ENCODE measurements around the gene TMEM156. TPM values are rescaled to one million over a fixed set of nuclear protein-coding genes. Genes with fewer than 3 reads are reported as not detected.

The TMEM156 gene
- total and polyA plus RNA-seq, 10 of the 15 experiments (the other 5 are each of a cell fraction or from before 2014, with no cell fraction given), result 20.8 to 48.3 (median 32.7) TPM

DNA sequence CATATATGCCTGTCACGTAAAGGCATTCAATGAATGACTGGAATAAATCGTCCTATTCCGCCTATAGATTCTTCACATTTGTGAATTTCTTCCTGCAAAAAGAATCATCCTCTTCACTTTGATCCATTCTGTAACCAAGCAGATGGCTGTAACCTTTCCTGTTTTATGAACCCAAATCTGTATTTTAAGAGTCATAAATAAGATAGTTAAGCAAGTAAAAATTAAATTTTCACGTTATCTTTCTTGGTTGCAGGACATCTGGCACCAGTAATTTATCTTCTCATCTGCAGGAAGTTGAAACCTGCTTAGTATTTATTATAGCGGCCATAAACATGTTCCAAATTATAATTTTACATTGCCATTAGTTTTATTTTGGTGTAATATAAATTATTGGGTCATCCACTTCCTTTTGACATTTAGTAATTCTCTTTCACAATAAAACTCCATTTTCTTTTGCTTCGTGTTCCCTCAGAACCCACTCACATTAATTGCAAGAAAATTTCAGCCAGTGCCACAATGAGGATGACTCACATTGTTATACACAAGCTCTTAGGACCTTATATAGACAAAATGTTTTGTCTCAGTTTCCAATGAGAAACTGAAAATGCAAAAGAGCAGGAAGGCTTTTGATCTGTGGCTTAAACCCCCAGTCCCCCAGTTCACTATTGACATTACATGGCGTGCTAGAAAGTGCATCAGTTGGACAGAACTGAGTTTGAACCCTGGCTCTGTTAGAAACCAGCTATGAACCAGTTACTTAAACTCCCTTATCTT lies 51.1 kb downstream of the TMEM156 start (continued):
- no peak for TF ChIP-seq GABPA (IDR thresholded peaks at IDR 0.05; ENCODE audit: low read depth)
- no peak for TF ChIP-seq NFYB (IDR thresholded peaks at IDR 0.05; ENCODE audit: insufficient read depth, low read depth, low read length)
- no peak for TF ChIP-seq EGR1 (IDR thresholded peaks at IDR 0.05; ENCODE audit: borderline replicate concordance in 1 of 2, low read depth in 2 of 2, low read length in 2 of 2)
- TF ChIP-seq, protein P1, sequence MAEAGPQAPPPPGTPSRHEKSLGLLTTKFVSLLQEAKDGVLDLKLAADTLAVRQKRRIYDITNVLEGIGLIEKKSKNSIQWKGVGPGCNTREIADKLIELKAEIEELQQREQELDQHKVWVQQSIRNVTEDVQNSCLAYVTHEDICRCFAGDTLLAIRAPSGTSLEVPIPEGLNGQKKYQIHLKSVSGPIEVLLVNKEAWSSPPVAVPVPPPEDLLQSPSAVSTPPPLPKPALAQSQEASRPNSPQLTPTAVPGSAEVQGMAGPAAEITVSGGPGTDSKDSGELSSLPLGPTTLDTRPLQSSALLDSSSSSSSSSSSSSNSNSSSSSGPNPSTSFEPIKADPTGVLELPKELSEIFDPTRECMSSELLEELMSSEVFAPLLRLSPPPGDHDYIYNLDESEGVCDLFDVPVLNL (IDR thresholded peaks at IDR 0.05; ENCODE audit: low read depth, low read length), result no peak
- TF ChIP-seq SP1 (IDR thresholded peaks at IDR 0.05; ENCODE audit: low read depth, low read length), result no peak
- TF ChIP-seq ZNF217 (IDR thresholded peaks at IDR 0.05), result no peak
- TF ChIP-seq IKZF1 (conservative IDR thresholded peaks at IDR 0.05), result no peak
- no peak for TF ChIP-seq HCFC1 (IDR thresholded peaks at IDR 0.05; ENCODE audit: low read length)
- TF ChIP-seq RCOR1 (conservative IDR thresholded peaks at IDR 0.05; ENCODE audit: low read depth, low read length), result no peak
- TF ChIP-seq, protein P2, sequence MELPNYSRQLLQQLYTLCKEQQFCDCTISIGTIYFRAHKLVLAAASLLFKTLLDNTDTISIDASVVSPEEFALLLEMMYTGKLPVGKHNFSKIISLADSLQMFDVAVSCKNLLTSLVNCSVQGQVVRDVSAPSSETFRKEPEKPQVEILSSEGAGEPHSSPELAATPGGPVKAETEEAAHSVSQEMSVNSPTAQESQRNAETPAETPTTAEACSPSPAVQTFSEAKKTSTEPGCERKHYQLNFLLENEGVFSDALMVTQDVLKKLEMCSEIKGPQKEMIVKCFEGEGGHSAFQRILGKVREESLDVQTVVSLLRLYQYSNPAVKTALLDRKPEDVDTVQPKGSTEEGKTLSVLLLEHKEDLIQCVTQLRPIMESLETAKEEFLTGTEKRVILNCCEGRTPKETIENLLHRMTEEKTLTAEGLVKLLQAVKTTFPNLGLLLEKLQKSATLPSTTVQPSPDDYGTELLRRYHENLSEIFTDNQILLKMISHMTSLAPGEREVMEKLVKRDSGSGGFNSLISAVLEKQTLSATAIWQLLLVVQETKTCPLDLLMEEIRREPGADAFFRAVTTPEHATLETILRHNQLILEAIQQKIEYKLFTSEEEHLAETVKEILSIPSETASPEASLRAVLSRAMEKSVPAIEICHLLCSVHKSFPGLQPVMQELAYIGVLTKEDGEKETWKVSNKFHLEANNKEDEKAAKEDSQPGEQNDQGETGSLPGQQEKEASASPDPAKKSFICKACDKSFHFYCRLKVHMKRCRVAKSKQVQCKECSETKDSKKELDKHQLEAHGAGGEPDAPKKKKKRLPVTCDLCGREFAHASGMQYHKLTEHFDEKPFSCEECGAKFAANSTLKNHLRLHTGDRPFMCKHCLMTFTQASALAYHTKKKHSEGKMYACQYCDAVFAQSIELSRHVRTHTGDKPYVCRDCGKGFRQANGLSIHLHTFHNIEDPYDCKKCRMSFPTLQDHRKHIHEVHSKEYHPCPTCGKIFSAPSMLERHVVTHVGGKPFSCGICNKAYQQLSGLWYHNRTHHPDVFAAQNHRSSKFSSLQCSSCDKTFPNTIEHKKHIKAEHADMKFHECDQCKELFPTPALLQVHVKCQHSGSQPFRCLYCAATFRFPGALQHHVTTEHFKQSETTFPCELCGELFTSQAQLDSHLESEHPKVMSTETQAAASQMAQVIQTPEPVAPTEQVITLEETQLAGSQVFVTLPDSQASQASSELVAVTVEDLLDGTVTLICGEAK (IDR thresholded peaks at IDR 0.05; ENCODE audit: borderline replicate concordance), result no peak
- TF ChIP-seq CHD1 (IDR thresholded peaks at IDR 0.05; ENCODE audit: low read depth, low read length), result no peak
- TF ChIP-seq, protein P3, sequence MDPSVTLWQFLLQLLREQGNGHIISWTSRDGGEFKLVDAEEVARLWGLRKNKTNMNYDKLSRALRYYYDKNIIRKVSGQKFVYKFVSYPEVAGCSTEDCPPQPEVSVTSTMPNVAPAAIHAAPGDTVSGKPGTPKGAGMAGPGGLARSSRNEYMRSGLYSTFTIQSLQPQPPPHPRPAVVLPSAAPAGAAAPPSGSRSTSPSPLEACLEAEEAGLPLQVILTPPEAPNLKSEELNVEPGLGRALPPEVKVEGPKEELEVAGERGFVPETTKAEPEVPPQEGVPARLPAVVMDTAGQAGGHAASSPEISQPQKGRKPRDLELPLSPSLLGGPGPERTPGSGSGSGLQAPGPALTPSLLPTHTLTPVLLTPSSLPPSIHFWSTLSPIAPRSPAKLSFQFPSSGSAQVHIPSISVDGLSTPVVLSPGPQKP (IDR thresholded peaks at IDR 0.05; ENCODE audit: low read depth, low read length), result no peak
- no peak for TF ChIP-seq NBN (IDR thresholded peaks at IDR 0.05)
- TF ChIP-seq KAT2A (conservative IDR thresholded peaks at IDR 0.05; ENCODE audit: control insufficient read depth, low read depth, low read length), result no peak
- no peak for TF ChIP-seq ZNF384 (IDR thresholded peaks at IDR 0.05; ENCODE audit: borderline replicate concordance, low read depth, low read length)
- TF ChIP-seq ZSCAN29 (IDR thresholded peaks at IDR 0.05), result no peak
- TF ChIP-seq TARDBP (IDR thresholded peaks at IDR 0.05; ENCODE audit: borderline replicate concordance), result no peak
- no peak for TF ChIP-seq RFX5 (IDR thresholded peaks at IDR 0.05; ENCODE audit: low read depth, low read length)
- peak; percentile 78 for TF ChIP-seq RUNX3 (IDR thresholded peaks at IDR 0.05; ENCODE audit: low read length)
- no peak for TF ChIP-seq EZH2 (IDR thresholded peaks at IDR 0.05; ENCODE audit: borderline replicate concordance, control insufficient read depth, low read depth, low read length)
- TF ChIP-seq, protein P4, sequence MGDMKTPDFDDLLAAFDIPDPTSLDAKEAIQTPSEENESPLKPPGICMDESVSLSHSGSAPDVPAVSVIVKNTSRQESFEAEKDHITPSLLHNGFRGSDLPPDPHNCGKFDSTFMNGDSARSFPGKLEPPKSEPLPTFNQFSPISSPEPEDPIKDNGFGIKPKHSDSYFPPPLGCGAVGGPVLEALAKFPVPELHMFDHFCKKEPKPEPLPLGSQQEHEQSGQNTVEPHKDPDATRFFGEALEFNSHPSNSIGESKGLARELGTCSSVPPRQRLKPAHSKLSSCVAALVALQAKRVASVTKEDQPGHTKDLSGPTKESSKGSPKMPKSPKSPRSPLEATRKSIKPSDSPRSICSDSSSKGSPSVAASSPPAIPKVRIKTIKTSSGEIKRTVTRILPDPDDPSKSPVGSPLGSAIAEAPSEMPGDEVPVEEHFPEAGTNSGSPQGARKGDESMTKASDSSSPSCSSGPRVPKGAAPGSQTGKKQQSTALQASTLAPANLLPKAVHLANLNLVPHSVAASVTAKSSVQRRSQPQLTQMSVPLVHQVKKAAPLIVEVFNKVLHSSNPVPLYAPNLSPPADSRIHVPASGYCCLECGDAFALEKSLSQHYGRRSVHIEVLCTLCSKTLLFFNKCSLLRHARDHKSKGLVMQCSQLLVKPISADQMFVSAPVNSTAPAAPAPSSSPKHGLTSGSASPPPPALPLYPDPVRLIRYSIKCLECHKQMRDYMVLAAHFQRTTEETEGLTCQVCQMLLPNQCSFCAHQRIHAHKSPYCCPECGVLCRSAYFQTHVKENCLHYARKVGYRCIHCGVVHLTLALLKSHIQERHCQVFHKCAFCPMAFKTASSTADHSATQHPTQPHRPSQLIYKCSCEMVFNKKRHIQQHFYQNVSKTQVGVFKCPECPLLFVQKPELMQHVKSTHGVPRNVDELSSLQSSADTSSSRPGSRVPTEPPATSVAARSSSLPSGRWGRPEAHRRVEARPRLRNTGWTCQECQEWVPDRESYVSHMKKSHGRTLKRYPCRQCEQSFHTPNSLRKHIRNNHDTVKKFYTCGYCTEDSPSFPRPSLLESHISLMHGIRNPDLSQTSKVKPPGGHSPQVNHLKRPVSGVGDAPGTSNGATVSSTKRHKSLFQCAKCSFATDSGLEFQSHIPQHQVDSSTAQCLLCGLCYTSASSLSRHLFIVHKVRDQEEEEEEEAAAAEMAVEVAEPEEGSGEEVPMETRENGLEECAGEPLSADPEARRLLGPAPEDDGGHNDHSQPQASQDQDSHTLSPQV (IDR thresholded peaks at IDR 0.05), result no peak

Measured in GM12878 (cell line).